Heart left ventricle (tissue), 13 donors: Measurements from ENCODE around the gene COX14.

Experiments
- POLR2A ChIP-seq, 2 donors: fragments of 450-650 bp; IDR thresholded peaks; one replicate each; pipeline ENCODE4 v1.6.1; 2017; ENCODE audit warnings: antibody characterized with exemption in 2 of 2, mild to moderate bottlenecking in 2 of 2, moderate library complexity in 2 of 2
- TF ChIP-seq, protein P1 (sequence below), 12 donors: fragments of 200-600 bp; sonication (generic) in 4 of 12; IDR thresholded peaks; one replicate each; pipeline versions ENCODE4 v1.5.0 to v1.8.0; 2018 to 2022; ENCODE audit warnings: antibody characterized with exemption in 12 of 12, mild to moderate bottlenecking in 5 of 12
- donor health status: ischemic (EF 13 %, LVEDD 7.1; RV severe dilation, severe dysfunction).
- donor health status: DM: no; HTN: yes; CAD: no.
- donor health status: DM: no; HTN: no; CAD: no.
- donor health status: ischemic (EF 25% LVEDD 6.9; RV normal size, moderate dysfunction).
- donor health status: ischemic (EF 25% LVEDD 5.7; RV mildly dilated, moderate dysfunction).
- donor health status: ischemic (EF 35%, LVEDD 5.7; RV mildly dilated, moderate dysfunction).
- donor health status: nonischemic (EF 11% LVEDD 7.7; RV severe dilation, severe dysfunction).
- donor health status: DM: yes; HTN: yes; CAD: no.
- donor health status: PGD.
- donor health status: ischemic (EF 29% LVEDD 5.4; RV normal size, mild dysfunction).
- donor health status: nonischemic (EF 23%, LVEDD 6.1; RV moderate dilation, normal function).

DNA sequence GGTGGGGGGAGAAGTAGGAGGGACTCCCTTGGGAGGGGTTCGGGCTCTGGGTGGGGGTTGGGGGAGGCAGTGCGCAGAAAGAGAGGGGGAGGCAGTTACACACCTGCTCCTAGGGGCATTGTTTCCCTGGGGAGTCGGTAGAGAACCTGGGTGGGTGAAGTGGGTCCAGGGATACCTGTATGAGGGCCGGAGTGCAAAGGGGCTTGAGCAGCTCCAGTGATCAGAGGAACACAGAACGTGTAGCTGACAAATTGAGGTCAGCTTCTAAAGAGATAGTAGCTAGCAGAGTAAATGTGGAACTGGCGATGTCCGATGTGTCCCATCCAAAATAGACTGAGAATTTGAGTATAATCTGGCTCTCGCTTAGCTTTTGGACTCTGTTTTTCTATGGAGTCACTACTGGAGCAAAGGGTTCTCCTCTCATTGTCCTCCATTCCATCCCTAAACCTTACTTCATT is 26.4 kb upstream of the COX14 start:
- TF ChIP-seq POLR2A (IDR thresholded peaks at IDR 0.05): no peak
- TF ChIP-seq, protein P1, sequence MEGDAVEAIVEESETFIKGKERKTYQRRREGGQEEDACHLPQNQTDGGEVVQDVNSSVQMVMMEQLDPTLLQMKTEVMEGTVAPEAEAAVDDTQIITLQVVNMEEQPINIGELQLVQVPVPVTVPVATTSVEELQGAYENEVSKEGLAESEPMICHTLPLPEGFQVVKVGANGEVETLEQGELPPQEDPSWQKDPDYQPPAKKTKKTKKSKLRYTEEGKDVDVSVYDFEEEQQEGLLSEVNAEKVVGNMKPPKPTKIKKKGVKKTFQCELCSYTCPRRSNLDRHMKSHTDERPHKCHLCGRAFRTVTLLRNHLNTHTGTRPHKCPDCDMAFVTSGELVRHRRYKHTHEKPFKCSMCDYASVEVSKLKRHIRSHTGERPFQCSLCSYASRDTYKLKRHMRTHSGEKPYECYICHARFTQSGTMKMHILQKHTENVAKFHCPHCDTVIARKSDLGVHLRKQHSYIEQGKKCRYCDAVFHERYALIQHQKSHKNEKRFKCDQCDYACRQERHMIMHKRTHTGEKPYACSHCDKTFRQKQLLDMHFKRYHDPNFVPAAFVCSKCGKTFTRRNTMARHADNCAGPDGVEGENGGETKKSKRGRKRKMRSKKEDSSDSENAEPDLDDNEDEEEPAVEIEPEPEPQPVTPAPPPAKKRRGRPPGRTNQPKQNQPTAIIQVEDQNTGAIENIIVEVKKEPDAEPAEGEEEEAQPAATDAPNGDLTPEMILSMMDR (IDR thresholded peaks at IDR 0.05): no peak
